Measurements from ENCODE around the gene TUBG2. TPM values are rescaled to one million over a fixed set of nuclear protein-coding genes. Genes with fewer than 3 reads are reported as not detected.

TUBG2 gene
- total RNA-seq, 2 experiments from 2014 or later = 9.0 to 9.7 TPM

- no peaks in the 10 kb centered on the region for H3K36me3 Mint-ChIP-seq (ENCODE audit: low read depth)
- no peak overlapping the region for H3K4me3 Mint-ChIP-seq
- H3K27me3 Mint-ChIP-seq = peaks cover 14% of the 10 kb centered on the region
- ChIA-PET POLR2A (no interaction called here), CTCF (interaction anchor here (0.5 to 0.6 kb wide), 2 partner anchors 40 to 56 kb away, joined by 3 to 4 read pairs; no protein-coding TSS in a partner anchor)
- H3K9me3 Mint-ChIP-seq = no peaks in the 10 kb centered on the region
- intact Hi-C loops (cut with DNase I, micrococcal nuclease) = no loop called here
- Histone ChIP-seq H3K4me3 (ENCODE audit: low read length) (no peak overlapping the region), H3K27me3 (ENCODE audit: control insufficient read depth in 1 of 2, insufficient read depth in 2 of 2, low read length in 2 of 2) (no peaks in the 10 kb centered on the region), H3K36me3 (ENCODE audit: insufficient read depth, low read length) (no peaks in the 10 kb centered on the region), H3K4me1 (ENCODE audit: insufficient read depth, low read length) (no peaks in the 10 kb centered on the region), H3K9me3 (ENCODE audit: control insufficient read depth in 1 of 2, insufficient read depth in 1 of 2, low read length in 2 of 2) (no peaks in the 10 kb centered on the region), H3K27ac (ENCODE audit: low read depth in 1 of 2, low read length in 2 of 2) (no peak overlapping the region)
- no peak overlapping the region for H3K27ac Mint-ChIP-seq
- H3K4me1 Mint-ChIP-seq (ENCODE audit: low read depth) = no peaks in the 10 kb centered on the region
- TF ChIP-seq, protein P1, sequence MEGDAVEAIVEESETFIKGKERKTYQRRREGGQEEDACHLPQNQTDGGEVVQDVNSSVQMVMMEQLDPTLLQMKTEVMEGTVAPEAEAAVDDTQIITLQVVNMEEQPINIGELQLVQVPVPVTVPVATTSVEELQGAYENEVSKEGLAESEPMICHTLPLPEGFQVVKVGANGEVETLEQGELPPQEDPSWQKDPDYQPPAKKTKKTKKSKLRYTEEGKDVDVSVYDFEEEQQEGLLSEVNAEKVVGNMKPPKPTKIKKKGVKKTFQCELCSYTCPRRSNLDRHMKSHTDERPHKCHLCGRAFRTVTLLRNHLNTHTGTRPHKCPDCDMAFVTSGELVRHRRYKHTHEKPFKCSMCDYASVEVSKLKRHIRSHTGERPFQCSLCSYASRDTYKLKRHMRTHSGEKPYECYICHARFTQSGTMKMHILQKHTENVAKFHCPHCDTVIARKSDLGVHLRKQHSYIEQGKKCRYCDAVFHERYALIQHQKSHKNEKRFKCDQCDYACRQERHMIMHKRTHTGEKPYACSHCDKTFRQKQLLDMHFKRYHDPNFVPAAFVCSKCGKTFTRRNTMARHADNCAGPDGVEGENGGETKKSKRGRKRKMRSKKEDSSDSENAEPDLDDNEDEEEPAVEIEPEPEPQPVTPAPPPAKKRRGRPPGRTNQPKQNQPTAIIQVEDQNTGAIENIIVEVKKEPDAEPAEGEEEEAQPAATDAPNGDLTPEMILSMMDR (IDR thresholded peaks at IDR 0.05) = no peak
- ATAC-seq (ENCODE audit: poor library complexity) (no peak), DNase-seq (no peak)
These were observed 19.0 kb upstream of the TUBG2 start for GRCh38 chr17:42640121-42640520.

GRCh38 chr17:42642336-42642735, 16.7 kb upstream of the TUBG2 start:
- Mint-ChIP-seq H3K4me1 (ENCODE audit: low read depth) (no peaks in the 10 kb centered on the region), H3K4me3 (no peak overlapping the region), H3K27ac (no peak overlapping the region), H3K36me3 (ENCODE audit: low read depth) (no peaks in the 10 kb centered on the region), H3K9me3 (no peaks in the 10 kb centered on the region), H3K27me3 (peaks cover 14% of the 10 kb centered on the region)
- CTCF ChIA-PET = no interaction called here
- no peaks in the 10 kb centered on the region for H3K9me3 ChIP-seq (ENCODE audit: control insufficient read depth in 1 of 2, insufficient read depth in 1 of 2, low read length in 2 of 2)
- ATAC-seq (ENCODE audit: poor library complexity) = no peak
- no peaks in the 10 kb centered on the region for H3K36me3 ChIP-seq (ENCODE audit: insufficient read depth, low read length)
- no peak overlapping the region for H3K27ac ChIP-seq (ENCODE audit: low read depth in 1 of 2, low read length in 2 of 2)
- H3K4me3 ChIP-seq (ENCODE audit: low read length) = no peak overlapping the region
- POLR2A ChIA-PET = no interaction called here
- H3K27me3 ChIP-seq (ENCODE audit: control insufficient read depth in 1 of 2, insufficient read depth in 2 of 2, low read length in 2 of 2) = no peaks in the 10 kb centered on the region
- no peaks in the 10 kb centered on the region for H3K4me1 ChIP-seq (ENCODE audit: insufficient read depth, low read length)
- TF ChIP-seq, protein P1 (IDR thresholded peaks at IDR 0.05) = no peak
- intact Hi-C loops (cut with DNase I, micrococcal nuclease) = no loop called here
- no peak for DNase-seq

DNA sequence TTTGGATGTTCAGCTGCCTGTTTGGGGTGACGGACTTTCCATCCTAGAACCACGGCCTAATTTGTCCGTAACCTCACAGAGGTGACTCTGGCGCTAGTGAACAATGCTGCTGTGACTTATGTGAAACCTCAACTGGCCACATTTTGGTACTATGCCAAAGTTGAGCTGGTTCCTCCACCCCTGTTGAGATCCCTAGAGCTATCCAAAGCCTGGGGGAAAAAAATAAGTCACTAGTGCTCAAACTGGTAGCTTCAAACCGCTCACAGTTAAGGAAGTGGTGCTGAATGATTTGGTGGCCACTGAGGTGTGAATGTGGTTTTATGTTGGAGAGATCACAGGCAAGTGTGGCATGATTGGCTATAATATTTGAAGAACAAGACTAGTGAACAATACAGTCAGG, 11.3 kb upstream of the TUBG2 start:
- no peak for ATAC-seq (ENCODE audit: poor library complexity)
- Mint-ChIP-seq H3K27ac (no peak overlapping the region), H3K36me3 (ENCODE audit: low read depth) (no peaks in the 10 kb centered on the region), H3K4me1 (ENCODE audit: low read depth) (no peaks in the 10 kb centered on the region), H3K9me3 (no peaks in the 10 kb centered on the region), H3K4me3 (no peak overlapping the region), H3K27me3 (peaks cover 15% of the 10 kb centered on the region)
- TF ChIP-seq, protein P1 (IDR thresholded peaks at IDR 0.05) = no peak
- Histone ChIP-seq H3K27ac (ENCODE audit: low read depth in 1 of 2, low read length in 2 of 2) (no peak overlapping the region), H3K9me3 (ENCODE audit: control insufficient read depth in 1 of 2, insufficient read depth in 1 of 2, low read length in 2 of 2) (no peaks in the 10 kb centered on the region), H3K4me1 (ENCODE audit: insufficient read depth, low read length) (no peaks in the 10 kb centered on the region), H3K27me3 (ENCODE audit: control insufficient read depth in 1 of 2, insufficient read depth in 2 of 2, low read length in 2 of 2) (no peaks in the 10 kb centered on the region), H3K4me3 (ENCODE audit: low read length) (no peak overlapping the region), H3K36me3 (ENCODE audit: insufficient read depth, low read length) (no peaks in the 10 kb centered on the region)
- intact Hi-C loops (cut with DNase I, micrococcal nuclease) = no loop called here
- POLR2A ChIA-PET = no interaction called here
- no peak for DNase-seq
- CTCF ChIA-PET = no interaction called here
